Measurements from ENCODE around the gene CNIH1.

DNA sequence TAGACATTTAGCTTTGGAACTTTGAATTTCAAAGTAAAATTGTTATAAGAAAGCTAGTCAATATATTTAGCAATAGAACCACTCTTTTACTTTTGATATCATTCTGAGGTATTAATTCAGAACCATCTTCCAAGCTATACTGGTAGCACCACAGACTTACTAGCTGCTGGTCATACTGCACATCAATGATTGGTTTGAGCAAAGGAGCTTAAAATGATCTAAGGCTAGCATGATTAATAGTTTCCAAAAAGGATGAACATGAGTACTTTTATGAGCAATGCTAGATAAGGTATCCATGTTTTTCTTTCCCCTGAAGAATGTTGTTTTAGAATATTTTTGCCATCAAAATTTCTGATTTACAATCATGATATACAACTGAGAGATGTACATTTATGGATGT lies 17.2 kb downstream of the CNIH1 start:
- TF ChIP-seq, protein P1, sequence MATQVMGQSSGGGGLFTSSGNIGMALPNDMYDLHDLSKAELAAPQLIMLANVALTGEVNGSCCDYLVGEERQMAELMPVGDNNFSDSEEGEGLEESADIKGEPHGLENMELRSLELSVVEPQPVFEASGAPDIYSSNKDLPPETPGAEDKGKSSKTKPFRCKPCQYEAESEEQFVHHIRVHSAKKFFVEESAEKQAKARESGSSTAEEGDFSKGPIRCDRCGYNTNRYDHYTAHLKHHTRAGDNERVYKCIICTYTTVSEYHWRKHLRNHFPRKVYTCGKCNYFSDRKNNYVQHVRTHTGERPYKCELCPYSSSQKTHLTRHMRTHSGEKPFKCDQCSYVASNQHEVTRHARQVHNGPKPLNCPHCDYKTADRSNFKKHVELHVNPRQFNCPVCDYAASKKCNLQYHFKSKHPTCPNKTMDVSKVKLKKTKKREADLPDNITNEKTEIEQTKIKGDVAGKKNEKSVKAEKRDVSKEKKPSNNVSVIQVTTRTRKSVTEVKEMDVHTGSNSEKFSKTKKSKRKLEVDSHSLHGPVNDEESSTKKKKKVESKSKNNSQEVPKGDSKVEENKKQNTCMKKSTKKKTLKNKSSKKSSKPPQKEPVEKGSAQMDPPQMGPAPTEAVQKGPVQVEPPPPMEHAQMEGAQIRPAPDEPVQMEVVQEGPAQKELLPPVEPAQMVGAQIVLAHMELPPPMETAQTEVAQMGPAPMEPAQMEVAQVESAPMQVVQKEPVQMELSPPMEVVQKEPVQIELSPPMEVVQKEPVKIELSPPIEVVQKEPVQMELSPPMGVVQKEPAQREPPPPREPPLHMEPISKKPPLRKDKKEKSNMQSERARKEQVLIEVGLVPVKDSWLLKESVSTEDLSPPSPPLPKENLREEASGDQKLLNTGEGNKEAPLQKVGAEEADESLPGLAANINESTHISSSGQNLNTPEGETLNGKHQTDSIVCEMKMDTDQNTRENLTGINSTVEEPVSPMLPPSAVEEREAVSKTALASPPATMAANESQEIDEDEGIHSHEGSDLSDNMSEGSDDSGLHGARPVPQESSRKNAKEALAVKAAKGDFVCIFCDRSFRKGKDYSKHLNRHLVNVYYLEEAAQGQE (IDR thresholded peaks at IDR 0.05; ENCODE audit: insufficient replicate concordance, low read depth): no peak
- TF ChIP-seq, protein P2, sequence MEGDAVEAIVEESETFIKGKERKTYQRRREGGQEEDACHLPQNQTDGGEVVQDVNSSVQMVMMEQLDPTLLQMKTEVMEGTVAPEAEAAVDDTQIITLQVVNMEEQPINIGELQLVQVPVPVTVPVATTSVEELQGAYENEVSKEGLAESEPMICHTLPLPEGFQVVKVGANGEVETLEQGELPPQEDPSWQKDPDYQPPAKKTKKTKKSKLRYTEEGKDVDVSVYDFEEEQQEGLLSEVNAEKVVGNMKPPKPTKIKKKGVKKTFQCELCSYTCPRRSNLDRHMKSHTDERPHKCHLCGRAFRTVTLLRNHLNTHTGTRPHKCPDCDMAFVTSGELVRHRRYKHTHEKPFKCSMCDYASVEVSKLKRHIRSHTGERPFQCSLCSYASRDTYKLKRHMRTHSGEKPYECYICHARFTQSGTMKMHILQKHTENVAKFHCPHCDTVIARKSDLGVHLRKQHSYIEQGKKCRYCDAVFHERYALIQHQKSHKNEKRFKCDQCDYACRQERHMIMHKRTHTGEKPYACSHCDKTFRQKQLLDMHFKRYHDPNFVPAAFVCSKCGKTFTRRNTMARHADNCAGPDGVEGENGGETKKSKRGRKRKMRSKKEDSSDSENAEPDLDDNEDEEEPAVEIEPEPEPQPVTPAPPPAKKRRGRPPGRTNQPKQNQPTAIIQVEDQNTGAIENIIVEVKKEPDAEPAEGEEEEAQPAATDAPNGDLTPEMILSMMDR (IDR thresholded peaks at IDR 0.05; ENCODE audit: insufficient read depth, low read length): no peak
- TF ChIP-seq GABPA (IDR thresholded peaks at IDR 0.05; ENCODE audit: low read depth) (no peak), POLR2AphosphoS5 (IDR thresholded peaks at IDR 0.05; ENCODE audit: low read depth) (no peak)

Measured in HL-60 (cell line).